ENCODE measurements around the gene ARHGEF18.

DNA sequence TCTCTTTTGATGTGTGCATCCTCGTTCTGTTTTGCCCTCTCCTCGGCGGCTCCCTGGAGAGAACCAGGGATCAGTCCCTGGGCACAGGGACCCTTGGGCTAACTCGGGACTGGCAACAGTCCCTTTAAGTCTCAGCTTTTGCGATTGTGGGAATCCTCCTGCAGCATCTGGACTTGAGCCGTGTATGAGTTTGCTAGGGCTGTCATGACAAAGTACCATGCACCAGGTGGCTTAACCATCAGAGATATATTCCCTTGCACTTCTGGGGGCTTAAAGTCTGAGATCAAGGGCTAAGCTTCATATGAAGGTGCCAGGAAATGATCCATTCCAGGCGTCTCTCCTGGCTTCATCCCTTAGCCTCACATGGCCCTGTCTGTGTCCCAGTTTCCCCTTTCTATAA, 34.5 kb downstream of the ARHGEF18 start:
- TF ChIP-seq, protein P1, sequence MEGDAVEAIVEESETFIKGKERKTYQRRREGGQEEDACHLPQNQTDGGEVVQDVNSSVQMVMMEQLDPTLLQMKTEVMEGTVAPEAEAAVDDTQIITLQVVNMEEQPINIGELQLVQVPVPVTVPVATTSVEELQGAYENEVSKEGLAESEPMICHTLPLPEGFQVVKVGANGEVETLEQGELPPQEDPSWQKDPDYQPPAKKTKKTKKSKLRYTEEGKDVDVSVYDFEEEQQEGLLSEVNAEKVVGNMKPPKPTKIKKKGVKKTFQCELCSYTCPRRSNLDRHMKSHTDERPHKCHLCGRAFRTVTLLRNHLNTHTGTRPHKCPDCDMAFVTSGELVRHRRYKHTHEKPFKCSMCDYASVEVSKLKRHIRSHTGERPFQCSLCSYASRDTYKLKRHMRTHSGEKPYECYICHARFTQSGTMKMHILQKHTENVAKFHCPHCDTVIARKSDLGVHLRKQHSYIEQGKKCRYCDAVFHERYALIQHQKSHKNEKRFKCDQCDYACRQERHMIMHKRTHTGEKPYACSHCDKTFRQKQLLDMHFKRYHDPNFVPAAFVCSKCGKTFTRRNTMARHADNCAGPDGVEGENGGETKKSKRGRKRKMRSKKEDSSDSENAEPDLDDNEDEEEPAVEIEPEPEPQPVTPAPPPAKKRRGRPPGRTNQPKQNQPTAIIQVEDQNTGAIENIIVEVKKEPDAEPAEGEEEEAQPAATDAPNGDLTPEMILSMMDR (IDR thresholded peaks at IDR 0.05; ENCODE audit: extremely low read depth in 1 of 2, insufficient read depth in 1 of 2, low read depth in 1 of 2, low read length in 2 of 2) = no peak
- no peak for TF ChIP-seq POLR2AphosphoS5 (IDR thresholded peaks at IDR 0.05; ENCODE audit: insufficient read depth, low read depth, low read length)
- TF ChIP-seq EZH2 (IDR thresholded peaks at IDR 0.05; ENCODE audit: borderline replicate concordance, low read depth, low read length, severe bottlenecking) = no peak
- TF ChIP-seq POLR2A (IDR thresholded peaks at IDR 0.05; ENCODE audit: low read depth, low read length) = no peak
- TF ChIP-seq, protein P2, sequence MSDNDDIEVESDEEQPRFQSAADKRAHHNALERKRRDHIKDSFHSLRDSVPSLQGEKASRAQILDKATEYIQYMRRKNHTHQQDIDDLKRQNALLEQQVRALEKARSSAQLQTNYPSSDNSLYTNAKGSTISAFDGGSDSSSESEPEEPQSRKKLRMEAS (IDR thresholded peaks at IDR 0.05; ENCODE audit: insufficient read depth, insufficient read length) = no peak
- TF ChIP-seq MYC (IDR thresholded peaks at IDR 0.05; ENCODE audit: low read depth, low read length) = no peak
- TF ChIP-seq GATA2 (IDR thresholded peaks at IDR 0.05; ENCODE audit: insufficient read depth, insufficient read length, low read depth, low read length) = no peak
- no peak for TF ChIP-seq FOS (IDR thresholded peaks at IDR 0.05; ENCODE audit: borderline replicate concordance, insufficient read depth, low read length)
